Stimulated activated CD8-positive, alpha-beta memory T cell treated with anti-CD3 and anti-CD28 coated beads, Interleukin-2, amount 100 ng/mL, for 1 hour (primary cell): Measurements from ENCODE around the gene SETBP1.

Experiments used
- DNase-seq, 2 donors: peaks; one replicate each; pipeline ENCODE4 v3.0.0-alpha.2; 2020; ENCODE audit warnings: low read depth in 2 of 2

The SETBP1 gene

GRCh38 chr18:44901283-44901682 is 220.6 kb downstream of the SETBP1 start:
- DNase-seq: no peak

- no peak for DNase-seq
These were observed 222.6 kb downstream of the SETBP1 start for GRCh38 chr18:44903327-44903726.

GRCh38 chr18:44904768-44905167 is 224.1 kb downstream of the SETBP1 start:
- no peak for DNase-seq

- no peak for DNase-seq
These were observed 228.6 kb downstream of the SETBP1 start for GRCh38 chr18:44909191-44909719.

- DNase-seq: no peak
These were observed 230.6 kb downstream of the SETBP1 start for GRCh38 chr18:44911260-44911659.

- no peak for DNase-seq
These were observed 231.1 kb downstream of the SETBP1 start for GRCh38 chr18:44911773-44912172.

GRCh38 chr18:44912740-44913478 is 232.2 kb downstream of the SETBP1 start:
- no peak for DNase-seq

- DNase-seq: no peak
These were observed 233.3 kb downstream of the SETBP1 start for GRCh38 chr18:44914028-44914427.

- no peak for DNase-seq
These were observed 234.5 kb downstream of the SETBP1 start for GRCh38 chr18:44915213-44915612.

GRCh38 chr18:44915661-44916060 is 235.0 kb downstream of the SETBP1 start:
- DNase-seq: no peak

GRCh38 chr18:44916429-44917207 is 235.9 kb downstream of the SETBP1 start:
- DNase-seq: no peak

GRCh38 chr18:44917216-44918141 is 236.8 kb downstream of the SETBP1 start:
- DNase-seq: no peak

- DNase-seq: no peak
These were observed 237.4 kb downstream of the SETBP1 start for GRCh38 chr18:44918142-44918476.

GRCh38 chr18:44920441-44920840 is 239.8 kb downstream of the SETBP1 start:
- no peak for DNase-seq

GRCh38 chr18:44921974-44922373 is 241.3 kb downstream of the SETBP1 start:
- no peak for DNase-seq

GRCh38 chr18:44922968-44923367 is 242.3 kb downstream of the SETBP1 start:
- no peak for DNase-seq

- DNase-seq: no peak
These were observed 244.3 kb downstream of the SETBP1 start for GRCh38 chr18:44924785-44925499.

- no peak for DNase-seq
These were observed 246.6 kb downstream of the SETBP1 start for GRCh38 chr18:44927127-44927849.

- no peak for DNase-seq
These were observed 254.2 kb downstream of the SETBP1 start for GRCh38 chr18:44934901-44935300.

GRCh38 chr18:44935455-44935854 is 254.8 kb downstream of the SETBP1 start:
- DNase-seq: no peak

- no peak for DNase-seq
These were observed 255.8 kb downstream of the SETBP1 start for GRCh38 chr18:44936485-44936884.
